ENCODE measurements around the gene PSD.

Gene PSD

GRCh38 chr10:102419269-102420180 is 940 bp upstream of the PSD start:
- DNase-seq: peak; percentile 55

GRCh38 chr10:102416695-102417094 is 1.9 kb downstream of the PSD start:
- no peak for DNase-seq

- DNase-seq: no peak
Observed at GRCh38 chr10:102416283-102416682, 2.3 kb downstream of the PSD start.

- DNase-seq: no peak
Observed at GRCh38 chr10:102414749-102415148, 3.8 kb downstream of the PSD start.

- DNase-seq: no peak
Observed at GRCh38 chr10:102413806-102414561, 4.6 kb downstream of the PSD start.

- no peak for DNase-seq
Observed at GRCh38 chr10:102413053-102413705, 5.4 kb downstream of the PSD start.

- no peak for DNase-seq
Observed at GRCh38 chr10:102412293-102412692, 6.3 kb downstream of the PSD start.

- DNase-seq: no peak
Observed at GRCh38 chr10:102411341-102412255, 7.0 kb downstream of the PSD start.

GRCh38 chr10:102410429-102411073 is 8.0 kb downstream of the PSD start:
- DNase-seq: no peak

GRCh38 chr10:102409604-102410428 is 8.8 kb downstream of the PSD start:
- no peak for DNase-seq

- peak; percentile 47 for DNase-seq
Observed at GRCh38 chr10:102408728-102409603, 9.6 kb downstream of the PSD start.

- DNase-seq: no peak
Observed at GRCh38 chr10:102408131-102408727, 10.4 kb downstream of the PSD start.

GRCh38 chr10:102407425-102408130 is 11.0 kb downstream of the PSD start:
- DNase-seq: no peak

- DNase-seq: no peak
Observed at GRCh38 chr10:102406815-102407214, 11.8 kb downstream of the PSD start.

GRCh38 chr10:102405632-102406031 is 13.0 kb downstream of the PSD start:
- no peak for DNase-seq

- no peak for DNase-seq
Observed at GRCh38 chr10:102405108-102405571, 13.4 kb downstream of the PSD start.

- no peak for DNase-seq
Observed at GRCh38 chr10:102404361-102405107, 14.1 kb downstream of the PSD start.

GRCh38 chr10:102403115-102403514 is 15.5 kb downstream of the PSD start:
- no peak for DNase-seq
